HL-60 (cell line): ENCODE results near the gene PRAC2. TPM values are rescaled to one million over a fixed set of nuclear protein-coding genes. Genes with fewer than 3 reads are reported as not detected.

Experiments
- microRNA-seq: library from miRNA; unstranded; fragments of <30 nt; microRNA quantifications from one replicate; pipeline ENCODE4, GENCODE V29; 2018

Gene PRAC2

Small RNAs within 50 kb of the gene (microRNA-seq; reads per million reads assigned to microRNA genes)
- not detected for gene MIR3185
